ENCODE data around the gene ALDH1B1. TPM values are rescaled to one million over a fixed set of nuclear protein-coding genes. Genes with fewer than 3 reads are reported as not detected.
A peak's percentile ranks its signal among the peaks of the same experiment; 100 is the strongest.

ALDH1B1 gene
- total and polyA plus RNA-seq, 2 of the 13 experiments (the other 11 are each of a cell fraction or from before 2014, with no cell fraction given): 45.1 to 125 TPM

DNA sequence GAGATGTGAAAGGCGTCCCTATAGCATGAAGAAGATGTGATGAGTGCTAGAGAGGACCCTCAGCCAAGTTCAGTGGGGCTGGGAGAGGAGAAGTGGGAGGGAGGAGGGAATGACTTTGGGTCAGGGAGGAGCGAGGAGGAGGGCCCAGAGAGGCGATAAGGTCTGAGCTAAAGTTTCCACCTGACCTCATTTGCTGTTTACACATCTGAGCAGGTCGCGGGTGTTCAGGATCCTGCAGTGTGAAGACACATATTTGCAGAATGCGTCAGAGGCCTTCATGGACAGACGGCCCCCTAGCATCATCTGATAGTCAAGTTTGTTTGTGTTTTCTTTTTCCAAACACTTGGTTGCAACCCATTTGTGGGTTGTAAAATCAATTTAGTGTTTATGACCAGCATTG, 50.7 kb downstream of the ALDH1B1 start (continued):
- TF ChIP-seq, protein P1, sequence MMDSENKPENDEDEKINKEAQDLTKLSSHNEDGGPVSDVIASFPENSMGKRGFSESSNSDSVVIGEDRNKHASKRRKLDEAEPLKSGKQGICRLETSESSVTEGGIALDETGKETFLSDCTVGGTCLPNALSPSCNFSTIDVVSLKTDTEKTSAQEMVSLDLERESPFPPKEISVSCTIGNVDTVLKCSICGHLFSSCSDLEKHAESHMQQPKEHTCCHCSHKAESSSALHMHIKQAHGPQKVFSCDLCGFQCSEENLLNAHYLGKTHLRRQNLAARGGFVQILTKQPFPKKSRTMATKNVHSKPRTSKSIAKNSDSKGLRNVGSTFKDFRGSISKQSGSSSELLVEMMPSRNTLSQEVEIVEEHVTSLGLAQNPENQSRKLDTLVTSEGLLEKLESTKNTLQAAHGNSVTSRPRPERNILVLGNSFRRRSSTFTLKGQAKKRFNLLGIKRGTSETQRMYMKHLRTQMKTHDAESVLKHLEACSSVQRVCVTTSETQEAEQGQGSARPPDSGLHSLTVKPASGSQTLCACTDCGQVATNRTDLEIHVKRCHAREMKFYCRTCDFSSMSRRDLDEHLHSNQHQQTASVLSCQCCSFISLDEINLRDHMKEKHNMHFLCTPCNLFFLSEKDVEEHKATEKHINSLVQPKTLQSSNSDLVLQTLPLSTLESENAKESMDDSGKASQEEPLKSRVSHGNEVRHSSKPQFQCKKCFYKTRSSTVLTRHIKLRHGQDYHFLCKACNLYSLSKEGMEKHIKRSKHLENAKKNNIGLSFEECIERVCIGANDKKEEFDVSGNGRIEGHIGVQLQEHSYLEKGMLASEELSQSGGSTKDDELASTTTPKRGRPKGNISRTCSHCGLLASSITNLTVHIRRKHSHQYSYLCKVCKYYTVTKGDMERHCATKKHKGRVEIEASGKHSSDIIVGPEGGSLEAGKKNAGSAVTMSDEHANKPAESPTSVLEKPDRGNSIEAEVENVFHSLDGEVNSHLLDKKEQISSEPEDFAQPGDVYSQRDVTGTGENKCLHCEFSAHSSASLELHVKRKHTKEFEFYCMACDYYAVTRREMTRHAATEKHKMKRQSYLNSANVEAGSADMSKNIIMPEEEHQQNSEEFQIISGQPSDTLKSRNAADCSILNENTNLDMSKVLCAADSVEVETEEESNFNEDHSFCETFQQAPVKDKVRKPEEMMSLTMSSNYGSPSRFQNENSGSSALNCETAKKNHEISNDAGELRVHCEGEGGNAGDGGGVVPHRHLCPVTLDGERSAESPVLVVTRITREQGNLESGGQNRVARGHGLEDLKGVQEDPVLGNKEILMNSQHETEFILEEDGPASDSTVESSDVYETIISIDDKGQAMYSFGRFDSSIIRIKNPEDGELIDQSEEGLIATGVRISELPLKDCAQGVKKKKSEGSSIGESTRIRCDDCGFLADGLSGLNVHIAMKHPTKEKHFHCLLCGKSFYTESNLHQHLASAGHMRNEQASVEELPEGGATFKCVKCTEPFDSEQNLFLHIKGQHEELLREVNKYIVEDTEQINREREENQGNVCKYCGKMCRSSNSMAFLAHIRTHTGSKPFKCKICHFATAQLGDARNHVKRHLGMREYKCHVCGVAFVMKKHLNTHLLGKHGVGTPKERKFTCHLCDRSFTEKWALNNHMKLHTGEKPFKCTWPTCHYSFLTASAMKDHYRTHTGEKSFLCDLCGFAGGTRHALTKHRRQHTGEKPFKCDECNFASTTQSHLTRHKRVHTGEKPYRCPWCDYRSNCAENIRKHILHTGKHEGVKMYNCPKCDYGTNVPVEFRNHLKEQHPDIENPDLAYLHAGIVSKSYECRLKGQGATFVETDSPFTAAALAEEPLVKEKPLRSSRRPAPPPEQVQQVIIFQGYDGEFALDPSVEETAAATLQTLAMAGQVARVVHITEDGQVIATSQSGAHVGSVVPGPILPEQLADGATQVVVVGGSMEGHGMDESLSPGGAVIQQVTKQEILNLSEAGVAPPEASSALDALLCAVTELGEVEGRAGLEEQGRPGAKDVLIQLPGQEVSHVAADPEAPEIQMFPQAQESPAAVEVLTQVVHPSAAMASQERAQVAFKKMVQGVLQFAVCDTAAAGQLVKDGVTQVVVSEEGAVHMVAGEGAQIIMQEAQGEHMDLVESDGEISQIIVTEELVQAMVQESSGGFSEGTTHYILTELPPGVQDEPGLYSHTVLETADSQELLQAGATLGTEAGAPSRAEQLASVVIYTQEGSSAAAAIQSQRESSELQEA (CRISPR knock-in tag; IDR thresholded peaks at IDR 0.05; ENCODE audit: not compliant biosample characterization): no peak
- TF ChIP-seq, protein P2, sequence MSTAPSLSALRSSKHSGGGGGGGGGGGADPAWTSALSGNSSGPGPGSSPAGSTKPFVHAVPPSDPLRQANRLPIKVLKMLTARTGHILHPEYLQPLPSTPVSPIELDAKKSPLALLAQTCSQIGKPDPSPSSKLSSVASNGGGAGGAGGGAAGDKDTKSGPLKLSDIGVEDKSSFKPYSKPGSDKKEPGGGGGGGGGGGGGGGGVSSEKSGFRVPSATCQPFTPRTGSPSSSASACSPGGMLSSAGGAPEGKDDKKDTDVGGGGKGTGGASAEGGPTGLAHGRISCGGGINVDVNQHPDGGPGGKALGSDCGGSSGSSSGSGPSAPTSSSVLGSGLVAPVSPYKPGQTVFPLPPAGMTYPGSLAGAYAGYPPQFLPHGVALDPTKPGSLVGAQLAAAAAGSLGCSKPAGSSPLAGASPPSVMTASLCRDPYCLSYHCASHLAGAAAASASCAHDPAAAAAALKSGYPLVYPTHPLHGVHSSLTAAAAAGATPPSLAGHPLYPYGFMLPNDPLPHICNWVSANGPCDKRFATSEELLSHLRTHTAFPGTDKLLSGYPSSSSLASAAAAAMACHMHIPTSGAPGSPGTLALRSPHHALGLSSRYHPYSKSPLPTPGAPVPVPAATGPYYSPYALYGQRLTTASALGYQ (CRISPR knock-in tag; IDR thresholded peaks at IDR 0.05): 0 out of 2 replicates have a peak, but pooled peaks have one; percentile 49
- TF ChIP-seq ZNF7 (CRISPR knock-in tag; IDR thresholded peaks at IDR 0.05) (no peak), ZNF296 (CRISPR knock-in tag; conservative IDR thresholded peaks at IDR 0.05) (no peak), TBP (CRISPR knock-in tag; IDR thresholded peaks at IDR 0.05) (no peak), MIER3 (CRISPR knock-in tag; IDR thresholded peaks at IDR 0.05; ENCODE audit: borderline replicate concordance) (no peak), ZNF333 (CRISPR knock-in tag; IDR thresholded peaks at IDR 0.05; ENCODE audit: borderline replicate concordance) (no peak), EZH2 (conservative IDR thresholded peaks at IDR 0.05; ENCODE audit: low read depth, low read length) (no peak), ZNF496 (CRISPR knock-in tag; IDR thresholded peaks at IDR 0.05; ENCODE audit: insufficient replicate concordance) (no peak), EEA1 (CRISPR knock-in tag; IDR thresholded peaks at IDR 0.05; ENCODE audit: borderline replicate concordance) (no peak), SSRP1 (CRISPR knock-in tag; IDR thresholded peaks at IDR 0.05) (no peak)
- TF ChIP-seq, protein P3, sequence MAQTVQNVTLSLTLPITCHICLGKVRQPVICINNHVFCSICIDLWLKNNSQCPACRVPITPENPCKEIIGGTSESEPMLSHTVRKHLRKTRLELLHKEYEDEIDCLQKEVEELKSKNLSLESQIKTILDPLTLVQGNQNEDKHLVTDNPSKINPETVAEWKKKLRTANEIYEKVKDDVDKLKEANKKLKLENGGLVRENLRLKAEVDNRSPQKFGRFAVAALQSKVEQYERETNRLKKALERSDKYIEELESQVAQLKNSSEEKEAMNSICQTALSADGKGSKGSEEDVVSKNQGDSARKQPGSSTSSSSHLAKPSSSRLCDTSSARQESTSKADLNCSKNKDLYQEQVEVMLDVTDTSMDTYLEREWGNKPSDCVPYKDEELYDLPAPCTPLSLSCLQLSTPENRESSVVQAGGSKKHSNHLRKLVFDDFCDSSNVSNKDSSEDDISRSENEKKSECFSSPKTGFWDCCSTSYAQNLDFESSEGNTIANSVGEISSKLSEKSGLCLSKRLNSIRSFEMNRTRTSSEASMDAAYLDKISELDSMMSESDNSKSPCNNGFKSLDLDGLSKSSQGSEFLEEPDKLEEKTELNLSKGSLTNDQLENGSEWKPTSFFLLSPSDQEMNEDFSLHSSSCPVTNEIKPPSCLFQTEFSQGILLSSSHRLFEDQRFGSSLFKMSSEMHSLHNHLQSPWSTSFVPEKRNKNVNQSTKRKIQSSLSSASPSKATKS (CRISPR knock-in tag; IDR thresholded peaks at IDR 0.05): no peak
- TF ChIP-seq, protein P4, sequence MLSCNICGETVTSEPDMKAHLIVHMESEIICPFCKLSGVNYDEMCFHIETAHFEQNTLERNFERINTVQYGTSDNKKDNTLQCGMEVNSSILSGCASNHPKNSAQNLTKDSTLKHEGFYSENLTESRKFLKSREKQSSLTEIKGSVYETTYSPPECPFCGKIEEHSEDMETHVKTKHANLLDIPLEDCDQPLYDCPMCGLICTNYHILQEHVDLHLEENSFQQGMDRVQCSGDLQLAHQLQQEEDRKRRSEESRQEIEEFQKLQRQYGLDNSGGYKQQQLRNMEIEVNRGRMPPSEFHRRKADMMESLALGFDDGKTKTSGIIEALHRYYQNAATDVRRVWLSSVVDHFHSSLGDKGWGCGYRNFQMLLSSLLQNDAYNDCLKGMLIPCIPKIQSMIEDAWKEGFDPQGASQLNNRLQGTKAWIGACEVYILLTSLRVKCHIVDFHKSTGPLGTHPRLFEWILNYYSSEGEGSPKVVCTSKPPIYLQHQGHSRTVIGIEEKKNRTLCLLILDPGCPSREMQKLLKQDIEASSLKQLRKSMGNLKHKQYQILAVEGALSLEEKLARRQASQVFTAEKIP (CRISPR knock-in tag; IDR thresholded peaks at IDR 0.05; ENCODE audit: borderline replicate concordance): no peak
- TF ChIP-seq, protein P5, sequence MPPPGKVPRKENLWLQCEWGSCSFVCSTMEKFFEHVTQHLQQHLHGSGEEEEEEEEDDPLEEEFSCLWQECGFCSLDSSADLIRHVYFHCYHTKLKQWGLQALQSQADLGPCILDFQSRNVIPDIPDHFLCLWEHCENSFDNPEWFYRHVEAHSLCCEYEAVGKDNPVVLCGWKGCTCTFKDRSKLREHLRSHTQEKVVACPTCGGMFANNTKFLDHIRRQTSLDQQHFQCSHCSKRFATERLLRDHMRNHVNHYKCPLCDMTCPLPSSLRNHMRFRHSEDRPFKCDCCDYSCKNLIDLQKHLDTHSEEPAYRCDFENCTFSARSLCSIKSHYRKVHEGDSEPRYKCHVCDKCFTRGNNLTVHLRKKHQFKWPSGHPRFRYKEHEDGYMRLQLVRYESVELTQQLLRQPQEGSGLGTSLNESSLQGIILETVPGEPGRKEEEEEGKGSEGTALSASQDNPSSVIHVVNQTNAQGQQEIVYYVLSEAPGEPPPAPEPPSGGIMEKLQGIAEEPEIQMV (CRISPR knock-in tag; IDR thresholded peaks at IDR 0.05; ENCODE audit: low read depth): no peak

Data from HepG2 (cell line).